ENCODE measurements around the gene TRIM62.

DNA sequence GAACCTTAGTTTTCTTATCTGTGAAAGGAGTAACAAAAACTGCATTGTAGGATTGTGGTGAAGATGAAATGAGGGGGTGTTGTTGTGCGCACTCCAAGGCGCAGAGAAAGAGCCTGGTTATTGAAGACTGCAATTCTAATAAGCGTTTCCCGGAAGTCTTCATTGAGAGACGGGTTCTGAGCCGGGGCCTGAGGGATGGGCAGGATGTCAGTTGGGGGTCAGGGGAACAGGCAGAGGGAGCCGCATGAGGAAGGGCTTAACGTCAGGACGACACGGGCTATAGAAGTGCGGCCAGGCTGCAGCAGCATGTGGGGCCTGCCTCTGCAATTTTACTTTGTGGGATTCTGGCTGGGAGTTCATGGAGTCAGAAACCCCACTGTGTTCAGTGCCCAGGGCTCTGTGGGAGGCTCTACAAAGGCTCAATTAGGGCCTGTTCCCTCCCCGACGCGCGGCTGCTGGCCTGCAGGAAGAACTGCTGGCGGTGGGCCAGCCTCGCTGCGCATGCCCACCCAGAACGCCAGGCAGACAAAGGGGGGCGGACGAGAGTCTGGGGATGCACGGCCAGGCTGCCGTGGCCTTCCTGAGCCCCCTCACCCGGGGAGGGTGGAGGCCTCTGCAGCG is 20.7 kb downstream of the TRIM62 start:
- TF ChIP-seq TAF1 (IDR thresholded peaks at IDR 0.05; ENCODE audit: borderline replicate concordance, low read depth, low read length): no peak
- TF ChIP-seq POLR2A (IDR thresholded peaks at IDR 0.05; ENCODE audit: low read depth, low read length): no peak
- TF ChIP-seq POLR2AphosphoS5 (IDR thresholded peaks at IDR 0.05; ENCODE audit: low read depth, low read length): no peak
